Neural progenitor cell (in vitro differentiated cells): Measurements from ENCODE around the gene WDR31. TPM values are rescaled to one million over a fixed set of nuclear protein-coding genes. Genes with fewer than 3 reads are reported as not detected.
A peak's percentile ranks its signal among the peaks of the same experiment; 100 is the strongest.

Source experiments
- DNase-seq: peaks from one replicate; pipeline ENCODE4 v3.0.0-alpha.2; 2016; ENCODE audit warnings: low spot score
- H2AFZ ChIP-seq: fragments of 200-600 bp; sonication (generic); replicated peaks from 2 replicates; pipeline ENCODE4 v1.6.1; 2016; ENCODE audit warnings: antibody characterized with exemption
- H3F3A ChIP-seq: fragments of 200-600 bp; sonication (generic); 2 replicates; pipeline ENCODE4 v1.6.1; 2016; ENCODE audit warnings: antibody characterized with exemption, low read depth
- H3K27ac ChIP-seq: fragments of 200-600 bp; sonication (generic); 2 replicates; pipeline ENCODE4 v1.5.1; 2016; ENCODE audit warnings: mild to moderate bottlenecking
- H3K27me3 ChIP-seq: fragments of 200-600 bp; sonication (generic); 2 replicates; pipeline ENCODE4 v1.6.1; 2016; ENCODE audit warnings: mild to moderate bottlenecking, moderate library complexity
- H3K36me3 ChIP-seq: fragments of 200-600 bp; sonication (generic); 2 replicates; pipeline ENCODE4 v1.5.1; 2016
- H3K4me1 ChIP-seq: fragments of 200-600 bp; sonication (generic); 2 replicates; pipeline ENCODE4 v1.6.1; 2016; ENCODE audit warnings: mixed run types
- H3K4me2 ChIP-seq: fragments of 200-600 bp; sonication (generic); 2 replicates; pipeline ENCODE4 v1.6.1; 2016
- H3K4me3 ChIP-seq: fragments of 200-600 bp; sonication (generic); 2 replicates; pipeline ENCODE4 v1.5.1; 2016
- H3K79me2 ChIP-seq: fragments of 200-600 bp; sonication (generic); 2 replicates; pipeline ENCODE4 v1.6.1; 2016; ENCODE audit warnings: low read depth
- H3K9ac ChIP-seq: fragments of 200-600 bp; sonication (generic); 2 replicates; pipeline ENCODE4 v1.6.1; 2016
- H3K9me3 ChIP-seq: fragments of 200-600 bp; sonication (generic); 2 replicates; pipeline ENCODE4 v1.5.1; 2016; ENCODE audit warnings: low read depth
- H4K20me1 ChIP-seq: fragments of 200-600 bp; sonication (generic); 2 replicates; pipeline ENCODE4 v1.6.1; 2016; ENCODE audit warnings: low read depth
- H3K27ac Mint-ChIP-seq: 3 replicates; pipeline ENCODE4 v1.8.0; 2021; ENCODE audit warnings: mixed read lengths
- H3K27me3 Mint-ChIP-seq: 2 replicates; pipeline ENCODE4 v1.8.0; 2022; ENCODE audit warnings: low read depth, mild to moderate bottlenecking, inconsistent platforms, moderate library complexity, mixed read lengths; ENCODE audit not compliant: insufficient read depth
- H3K36me3 Mint-ChIP-seq: 3 replicates; pipeline ENCODE4 v1.8.0; 2021; ENCODE audit warnings: mixed read lengths
- H3K4me1 Mint-ChIP-seq: 3 replicates; pipeline ENCODE4 v1.8.0; 2021; ENCODE audit warnings: mixed read lengths
- H3K4me3 Mint-ChIP-seq: 3 replicates; pipeline ENCODE4 v1.8.0; 2021; ENCODE audit warnings: mild to moderate bottlenecking, moderate library complexity, mixed read lengths
- H3K9me3 Mint-ChIP-seq: 3 replicates; pipeline ENCODE4 v1.8.0; 2020; ENCODE audit warnings: mixed read lengths
- EZH2 ChIP-seq: fragments of 200-600 bp; sonication (generic); IDR thresholded peaks from 2 replicates; pipeline ENCODE4 v1.6.1; 2017; ENCODE audit warnings: antibody characterized with exemption, mild to moderate bottlenecking, moderate library complexity
- EZH2phosphoT487 ChIP-seq: fragments of 200-600 bp; sonication (generic); IDR thresholded peaks from 2 replicates; pipeline ENCODE4 v1.6.1; 2017; ENCODE audit warnings: antibody characterized with exemption
- total RNA-seq: library from RNA; depleted of rRNA; stranded (reverse); fragments of >200 nt; gene quantifications from 2 replicates; pipeline ENCODE4 v1.2.3, GENCODE V29; 2015; ENCODE audit warnings: low replicate concordance
- TF ChIP-seq, protein P1 (sequence below): fragments of 200-600 bp; sonication (generic); IDR thresholded peaks from 2 replicates; pipeline ENCODE4 v1.5.1; 2017; ENCODE audit warnings: antibody characterized with exemption, mild to moderate bottlenecking

The WDR31 gene
- total RNA-seq, 1 donor from 2014 or later: 3.2 TPM

DNA sequence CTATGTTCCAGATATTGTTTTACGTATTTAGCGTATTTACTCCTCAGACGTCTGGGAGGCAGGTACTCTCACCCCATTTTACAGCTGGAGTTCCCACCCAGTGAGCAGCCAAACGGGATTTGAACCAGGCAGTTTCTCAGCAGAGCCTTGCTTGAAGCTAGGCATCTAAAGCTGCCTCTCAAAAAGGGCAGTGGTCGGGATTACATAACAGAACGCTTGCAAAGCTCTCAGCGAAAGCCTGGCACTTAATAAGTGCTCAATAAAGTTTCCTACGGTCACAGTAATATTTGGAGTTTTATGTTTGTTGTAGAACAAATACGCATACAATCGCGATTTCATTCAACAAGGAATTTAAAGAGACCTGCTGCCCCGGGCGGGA lies 9.0 kb upstream of the WDR31 start:
- H3K27me3 ChIP-seq: peaks cover 73% of the 10 kb centered on the region
- TF ChIP-seq, protein P1, sequence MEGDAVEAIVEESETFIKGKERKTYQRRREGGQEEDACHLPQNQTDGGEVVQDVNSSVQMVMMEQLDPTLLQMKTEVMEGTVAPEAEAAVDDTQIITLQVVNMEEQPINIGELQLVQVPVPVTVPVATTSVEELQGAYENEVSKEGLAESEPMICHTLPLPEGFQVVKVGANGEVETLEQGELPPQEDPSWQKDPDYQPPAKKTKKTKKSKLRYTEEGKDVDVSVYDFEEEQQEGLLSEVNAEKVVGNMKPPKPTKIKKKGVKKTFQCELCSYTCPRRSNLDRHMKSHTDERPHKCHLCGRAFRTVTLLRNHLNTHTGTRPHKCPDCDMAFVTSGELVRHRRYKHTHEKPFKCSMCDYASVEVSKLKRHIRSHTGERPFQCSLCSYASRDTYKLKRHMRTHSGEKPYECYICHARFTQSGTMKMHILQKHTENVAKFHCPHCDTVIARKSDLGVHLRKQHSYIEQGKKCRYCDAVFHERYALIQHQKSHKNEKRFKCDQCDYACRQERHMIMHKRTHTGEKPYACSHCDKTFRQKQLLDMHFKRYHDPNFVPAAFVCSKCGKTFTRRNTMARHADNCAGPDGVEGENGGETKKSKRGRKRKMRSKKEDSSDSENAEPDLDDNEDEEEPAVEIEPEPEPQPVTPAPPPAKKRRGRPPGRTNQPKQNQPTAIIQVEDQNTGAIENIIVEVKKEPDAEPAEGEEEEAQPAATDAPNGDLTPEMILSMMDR: no peak
- TF ChIP-seq EZH2phosphoT487 (peak; percentile 73), EZH2 (peak; percentile 59)
- peaks cover 7% of the 10 kb centered on the region for H3K4me1 ChIP-seq
- H4K20me1 ChIP-seq: peaks cover 5% of the 10 kb centered on the region
- Mint-ChIP-seq H3K27ac (no peak overlapping the region), H3K36me3 (no peaks in the 10 kb centered on the region), H3K9me3 (no peaks in the 10 kb centered on the region), H3K4me3 (peak overlapping the region; percentile 78), H3K27me3 (peaks cover 58% of the 10 kb centered on the region), H3K4me1 (peaks cover 8% of the 10 kb centered on the region)
- DNase-seq: peak; percentile 33
- no peaks in the 10 kb centered on the region for H3F3A ChIP-seq
- no peak overlapping the region for H3K9ac ChIP-seq
- H3K4me3 ChIP-seq: peak overlapping the region; percentile 54
- H2AFZ ChIP-seq: no peak overlapping the region
- H3K9me3 ChIP-seq: no peaks in the 10 kb centered on the region
- no peaks in the 10 kb centered on the region for H3K79me2 ChIP-seq
- no peak overlapping the region for H3K27ac ChIP-seq
- peak overlapping the region; percentile 82 for H3K4me2 ChIP-seq
- H3K36me3 ChIP-seq: no peaks in the 10 kb centered on the region

DNA sequence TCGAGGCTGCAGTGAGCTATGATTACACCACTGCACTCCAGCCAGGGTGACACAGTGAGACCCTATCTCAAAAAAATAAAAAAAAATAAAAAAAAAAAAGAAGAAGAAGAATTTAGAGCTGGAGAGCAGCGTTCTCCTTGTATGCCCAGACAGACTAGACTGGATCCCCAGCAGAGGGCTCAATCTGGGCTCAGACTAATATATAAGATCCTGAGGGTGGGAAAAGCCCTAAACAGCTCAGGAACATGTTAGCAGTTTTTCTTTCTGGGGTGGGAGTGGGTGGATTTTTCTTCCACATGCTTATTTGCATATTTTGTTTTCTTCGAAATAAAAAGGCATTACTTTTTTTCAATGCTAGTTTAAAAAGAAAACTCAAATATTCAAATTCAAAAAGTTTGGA lies 8.4 kb upstream of the WDR31 start:
- TF ChIP-seq EZH2phosphoT487 (no peak), EZH2 (no peak)
- TF ChIP-seq, protein P1: no peak
- Histone ChIP-seq H3K4me3 (no peak overlapping the region), H3K4me1 (peaks cover 7% of the 10 kb centered on the region), H3K4me2 (no peak overlapping the region), H3K36me3 (no peaks in the 10 kb centered on the region), H3K9ac (no peak overlapping the region), H3K79me2 (no peaks in the 10 kb centered on the region), H3K27ac (no peak overlapping the region), H4K20me1 (peaks cover 5% of the 10 kb centered on the region), H2AFZ (no peak overlapping the region), H3F3A (no peaks in the 10 kb centered on the region), H3K27me3 (peaks cover 73% of the 10 kb centered on the region), H3K9me3 (no peaks in the 10 kb centered on the region)
- Mint-ChIP-seq H3K27me3 (peaks cover 56% of the 10 kb centered on the region), H3K4me1 (peaks cover 11% of the 10 kb centered on the region), H3K27ac (no peak overlapping the region), H3K36me3 (no peaks in the 10 kb centered on the region), H3K9me3 (no peaks in the 10 kb centered on the region), H3K4me3 (no peak overlapping the region)
- DNase-seq: no peak

DNA sequence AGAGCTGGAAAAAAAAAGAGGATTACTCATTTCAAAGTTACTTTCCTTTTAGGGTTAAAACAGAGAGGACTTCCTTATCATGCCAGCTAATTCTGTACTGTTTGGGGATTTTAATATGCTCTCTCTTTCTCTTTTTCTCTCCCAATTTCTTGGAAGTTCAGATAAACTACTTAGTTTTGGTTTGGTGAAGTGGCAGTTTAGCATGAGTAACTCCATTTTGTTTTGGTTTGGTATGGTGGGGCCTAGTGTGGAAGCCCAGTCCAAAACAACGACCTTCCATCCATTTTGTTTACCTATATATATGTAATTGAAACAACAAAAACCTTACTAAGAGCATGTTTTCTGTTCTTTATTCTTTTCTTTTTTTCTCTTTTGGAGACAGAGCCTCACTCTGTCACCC lies 5.6 kb upstream of the WDR31 start:
- H3K9ac ChIP-seq: no peak overlapping the region
- H3F3A ChIP-seq: no peaks in the 10 kb centered on the region
- Mint-ChIP-seq H3K27ac (no peak overlapping the region), H3K4me1 (peaks cover 11% of the 10 kb centered on the region), H3K4me3 (no peak overlapping the region), H3K27me3 (peaks cover 41% of the 10 kb centered on the region), H3K36me3 (no peaks in the 10 kb centered on the region), H3K9me3 (no peaks in the 10 kb centered on the region)
- H3K79me2 ChIP-seq: no peaks in the 10 kb centered on the region
- no peak overlapping the region for H3K4me3 ChIP-seq
- peaks cover 7% of the 10 kb centered on the region for H3K4me1 ChIP-seq
- H4K20me1 ChIP-seq: peaks cover 5% of the 10 kb centered on the region
- peaks cover 58% of the 10 kb centered on the region for H3K27me3 ChIP-seq
- TF ChIP-seq EZH2phosphoT487 (no peak), EZH2 (no peak)
- TF ChIP-seq, protein P1: no peak
- no peak for DNase-seq
- no peak overlapping the region for H2AFZ ChIP-seq
- H3K9me3 ChIP-seq: no peaks in the 10 kb centered on the region
- no peaks in the 10 kb centered on the region for H3K36me3 ChIP-seq
- no peak overlapping the region for H3K27ac ChIP-seq
- no peak overlapping the region for H3K4me2 ChIP-seq
